ENCODE measurements around the gene CD9. TPM values are rescaled to one million over a fixed set of nuclear protein-coding genes. Genes with fewer than 3 reads are reported as not detected.

The CD9 gene
- total and polyA plus RNA-seq, 2 donors (not counting 1 experiment from before 2014, with no cell fraction given) = 7.2 to 12.8 TPM

DNA sequence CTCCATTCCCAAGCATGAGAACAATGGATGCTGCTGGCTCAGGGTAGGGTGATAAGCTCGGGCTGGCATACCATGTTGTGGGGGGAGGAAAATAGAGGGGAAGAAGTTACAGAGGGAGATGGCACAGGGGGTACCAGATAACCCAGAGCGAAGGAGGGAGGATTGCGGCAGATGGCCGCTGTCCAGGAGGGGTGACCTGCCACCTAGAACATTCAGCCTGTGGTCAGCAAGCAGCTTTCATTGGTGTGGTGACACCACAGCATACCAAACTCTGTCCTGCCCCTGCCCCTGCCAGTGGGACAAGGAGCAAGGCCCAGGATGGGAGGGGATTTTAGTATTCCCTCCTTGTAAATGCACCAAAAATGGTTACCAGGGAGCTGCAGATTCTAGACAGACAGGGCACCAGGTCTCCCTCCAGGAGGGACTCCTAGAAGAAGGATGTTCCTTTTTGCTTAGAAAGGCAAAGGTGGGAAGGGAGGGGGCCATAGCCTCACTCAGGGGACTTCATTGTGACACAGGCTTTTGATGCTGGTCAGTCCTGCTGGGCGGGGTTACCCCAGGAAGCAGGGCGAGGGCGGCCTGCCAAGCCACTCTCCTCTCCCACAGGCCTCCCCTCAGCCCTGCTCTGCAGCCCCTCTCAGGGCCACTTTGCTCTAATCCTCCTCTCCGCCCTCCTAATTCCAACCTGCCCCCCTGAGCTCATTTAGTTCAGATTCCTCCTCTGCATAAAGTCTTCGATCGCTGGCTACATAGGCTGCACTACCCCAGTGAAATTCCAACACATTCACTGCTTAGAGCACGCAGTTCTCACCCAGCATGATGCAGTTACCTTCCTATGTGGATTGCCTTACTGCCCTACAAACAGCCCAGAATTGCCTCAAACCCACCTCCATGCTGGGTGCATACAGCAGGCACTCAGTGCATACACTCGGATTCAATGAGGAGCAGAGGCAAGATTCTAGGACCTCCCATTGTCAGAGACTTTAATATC lies 74.3 kb downstream of the CD9 start:
- Mint-ChIP-seq H3K27me3 (peaks cover 47% of the 10 kb centered on the region), H3K4me3 (no peak overlapping the region), H3K9me3 (ENCODE audit: insufficient read depth) (no peaks in the 10 kb centered on the region), H3K27ac (no peak overlapping the region), H3K4me1 (peaks cover 6% of the 10 kb centered on the region)
- Histone ChIP-seq H3K36me3 (replicated peaks in 1 of 2; ENCODE audit: control extremely low read depth in 1 of 2, control insufficient read depth in 1 of 2, extremely low read depth in 1 of 2, insufficient read depth in 2 of 2, low read length in 1 of 2) (no peaks in the 10 kb centered on the region), H3K4me2 (replicated peaks; ENCODE audit: low read depth, low read length, poor library complexity, severe bottlenecking) (no peak overlapping the region), H3K79me2 (ENCODE audit: control insufficient read depth, insufficient read depth, low read length) (no peaks in the 10 kb centered on the region), H3K9ac (ENCODE audit: low read length) (no peak overlapping the region), H3K27ac (ENCODE audit: low read length in 2 of 2) (no peak overlapping the region), H3K4me3 (ENCODE audit: control extremely low read depth in 1 of 5, extremely low read depth in 1 of 5, insufficient read depth in 1 of 5, low read depth in 2 of 5, low read length in 4 of 5) (no peak overlapping the region), H3K9me3 (ENCODE audit: control extremely low read depth in 1 of 3, control insufficient read depth in 2 of 3, insufficient read depth in 1 of 3, low read length in 2 of 3) (peaks cover 0 to 3% (median 0%) of the 10 kb centered on the region in 3 donors), H4K20me1 (ENCODE audit: control insufficient read depth, insufficient read depth, low read length, poor library complexity, severe bottlenecking) (no peaks in the 10 kb centered on the region), H3K4me1 (ENCODE audit: control insufficient read depth in 2 of 2, insufficient read depth in 2 of 2, low read length in 2 of 2) (peaks cover 10 to 11% of the 10 kb centered on the region in 2 donors), H3K27me3 (replicated peaks in 1 of 4; ENCODE audit: control extremely low read depth in 1 of 4, control insufficient read depth in 3 of 4, insufficient read depth in 4 of 4, low read length in 3 of 4) (peaks cover 0 to 26% (median 12%) of the 10 kb centered on the region in 4 experiments), H2AFZ (ENCODE audit: insufficient read depth, low read depth, low read length, poor library complexity, severe bottlenecking) (no peak overlapping the region)
- no peak for DNase-seq
- ChIA-PET POLR2A (no interaction called here), CTCF (interaction anchor here (1.2 to 8.2 kb wide), 3 partner anchors 10 to 78 kb away, joined by 3 to 127 read pairs (median 5); partner anchors contain the start of gene CD9)
- 86% methylated on average over 11 of the region's 12 CpGs for WGBS (ENCODE audit: insufficient coverage)
- ATAC-seq (ENCODE audit: low read depth) = no peak
- intact Hi-C loops (cut with micrococcal nuclease) = no loop called here
- TF ChIP-seq, protein P1, sequence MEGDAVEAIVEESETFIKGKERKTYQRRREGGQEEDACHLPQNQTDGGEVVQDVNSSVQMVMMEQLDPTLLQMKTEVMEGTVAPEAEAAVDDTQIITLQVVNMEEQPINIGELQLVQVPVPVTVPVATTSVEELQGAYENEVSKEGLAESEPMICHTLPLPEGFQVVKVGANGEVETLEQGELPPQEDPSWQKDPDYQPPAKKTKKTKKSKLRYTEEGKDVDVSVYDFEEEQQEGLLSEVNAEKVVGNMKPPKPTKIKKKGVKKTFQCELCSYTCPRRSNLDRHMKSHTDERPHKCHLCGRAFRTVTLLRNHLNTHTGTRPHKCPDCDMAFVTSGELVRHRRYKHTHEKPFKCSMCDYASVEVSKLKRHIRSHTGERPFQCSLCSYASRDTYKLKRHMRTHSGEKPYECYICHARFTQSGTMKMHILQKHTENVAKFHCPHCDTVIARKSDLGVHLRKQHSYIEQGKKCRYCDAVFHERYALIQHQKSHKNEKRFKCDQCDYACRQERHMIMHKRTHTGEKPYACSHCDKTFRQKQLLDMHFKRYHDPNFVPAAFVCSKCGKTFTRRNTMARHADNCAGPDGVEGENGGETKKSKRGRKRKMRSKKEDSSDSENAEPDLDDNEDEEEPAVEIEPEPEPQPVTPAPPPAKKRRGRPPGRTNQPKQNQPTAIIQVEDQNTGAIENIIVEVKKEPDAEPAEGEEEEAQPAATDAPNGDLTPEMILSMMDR (IDR thresholded peaks at IDR 0.05) = no peak

All from B cell (primary cell).